Pancreas (tissue), 10 donors: ENCODE data around the gene BICD2. TPM values are rescaled to one million over a fixed set of nuclear protein-coding genes. Genes with fewer than 3 reads are reported as not detected.

ENCODE experiments used
- ATAC-seq, 4 donors: fragments of 200-7000 bp; cut with Tn5 transposase; one replicate each; pipeline versions ENCODE4 v1.8.0 to v1.9.1; 2020; ENCODE audit warnings: mild to moderate bottlenecking in 4 of 4, moderate library complexity in 4 of 4
- DNase-seq, 6 donors: peaks; one replicate each; pipeline ENCODE4 v3.0.0-alpha.2; 2020
- FAIRE-seq: peaks from 2 replicates; lab custom pipeline; 2012; peaks lifted over from hg19 to GRCh38; lab: Jason Lieb, UNC
- H3K27ac ChIP-seq, 4 donors: fragments of 200-600 bp; sonication (generic); 1 replicate in 3 of 4; 2 replicates in 1 of 4; pipeline versions ENCODE4 v1.5.0 to v1.8.0; 2020
- H3K27me3 ChIP-seq, 4 donors: fragments of 200-600 bp; one replicate each; pipeline ENCODE4 v1.8.0; 2021
- H3K36me3 ChIP-seq, 3 donors: fragments of 200-600 bp; sonication (generic) in 1 of 3; one replicate each; pipeline versions ENCODE4 v1.5.0 to v1.8.0; 2020 to 2021
- H3K4me1 ChIP-seq, 3 donors: fragments of 200-600 bp; one replicate each; pipeline ENCODE4 v1.8.0; 2021
- H3K4me3 ChIP-seq, 4 donors: fragments of 200-600 bp; sonication (generic) in 2 of 4; one replicate each; pipeline versions ENCODE4 v1.5.0 to v1.8.0; 2020 to 2021
- H3K9me3 ChIP-seq, 4 donors: fragments of 200-600 bp; one replicate each; pipeline ENCODE4 v1.8.0; 2021
- WGBS, 2 donors: extraction: QIAGEN DNeasy Blood & Tissue Kit; methylation state at CpG; one replicate each; pipeline ENCODE4 v1.1.7; 2013; 5-methylcytosine and 5-hydroxymethylcytosine counted together
- intact Hi-C, 3 donors: fragments of 100-400 bp; cut with DNase I; formaldehyde crosslinking; loops; one replicate each; pipeline versions ENCODE4 v1.11.1 to v1.14.2; 2022
- polyA plus RNA-seq, 2 donors: library from polyadenylated mRNA; stranded (reverse); fragments of 200-250 nt; gene quantifications; one replicate each; pipeline ENCODE4 v1.2.3, GENCODE V29; 2013
- total RNA-seq, 6 donors: library from RNA; stranded (reverse); fragmentation: NEBNext Ultra II Directional in 4 of 6; extraction: Animal tissue kit (Norgen Biotek cat#: 25700) in 4 of 6; gene quantifications; one replicate each; pipeline versions ENCODE4 v1.2.1 to v1.2.4, GENCODE V29; 2021 to 2023
- TF ChIP-seq, protein P1 (sequence below), 4 donors: fragments of 200-600 bp; sonication (generic) in 3 of 4; IDR thresholded peaks; one replicate each; pipeline versions ENCODE4 v1.5.0 to v1.8.0; 2021; ENCODE audit warnings: antibody characterized with exemption in 4 of 4
- donor health status: healthy with polysubstance abuse.
- donor health status: DM: no; HTN: no; CAD: no; lungs with moderate emphysema.
- donor health status: DM: no; HTN: no; CAD: no.
- donor health status: control.
- donor health status: control.
- donor health status: Bipolar disorder and iron deficiency.
- donor health status: DM: yes; HTN: yes; CAD: no.
- donor health status: DM: no; HTN: no; CAD: no.
- donor health status: DM: no; HTN: no; CAD: no.
- donor health status: DM: yes; HTN: yes; CAD: no.

Gene BICD2
- total and polyA plus RNA-seq, 8 donors, result 4.9 to 13.2 (median 6.2) TPM

DNA sequence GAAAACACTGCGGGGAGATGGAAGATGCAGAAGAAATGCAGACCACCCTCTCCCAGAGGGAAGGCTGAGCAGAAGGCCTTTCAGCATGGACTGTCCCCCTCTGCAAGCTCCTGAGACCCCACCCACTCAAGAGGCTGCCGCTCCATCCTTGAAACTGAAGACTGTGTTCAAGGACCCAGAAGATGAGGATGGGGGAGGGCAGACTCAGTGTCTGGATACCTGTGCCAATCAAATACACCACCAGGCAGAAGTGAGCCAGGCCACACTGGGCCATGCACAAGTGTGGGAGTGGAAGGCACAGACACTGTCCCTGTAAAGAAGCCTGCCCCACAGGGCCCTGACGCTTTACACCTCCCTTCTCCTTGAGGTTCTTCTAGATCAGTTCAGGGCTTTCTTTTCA lies 54.7 kb downstream of the BICD2 start:
- no peak for DNase-seq
- no peak for FAIRE-seq
- no peaks in the 10 kb centered on the region for H3K4me1 ChIP-seq
- H3K36me3 ChIP-seq, result peaks cover 0 to 22% (median 18%) of the 10 kb centered on the region in 3 donors
- H3K4me3 ChIP-seq, result no peak overlapping the region
- TF ChIP-seq, protein P1, sequence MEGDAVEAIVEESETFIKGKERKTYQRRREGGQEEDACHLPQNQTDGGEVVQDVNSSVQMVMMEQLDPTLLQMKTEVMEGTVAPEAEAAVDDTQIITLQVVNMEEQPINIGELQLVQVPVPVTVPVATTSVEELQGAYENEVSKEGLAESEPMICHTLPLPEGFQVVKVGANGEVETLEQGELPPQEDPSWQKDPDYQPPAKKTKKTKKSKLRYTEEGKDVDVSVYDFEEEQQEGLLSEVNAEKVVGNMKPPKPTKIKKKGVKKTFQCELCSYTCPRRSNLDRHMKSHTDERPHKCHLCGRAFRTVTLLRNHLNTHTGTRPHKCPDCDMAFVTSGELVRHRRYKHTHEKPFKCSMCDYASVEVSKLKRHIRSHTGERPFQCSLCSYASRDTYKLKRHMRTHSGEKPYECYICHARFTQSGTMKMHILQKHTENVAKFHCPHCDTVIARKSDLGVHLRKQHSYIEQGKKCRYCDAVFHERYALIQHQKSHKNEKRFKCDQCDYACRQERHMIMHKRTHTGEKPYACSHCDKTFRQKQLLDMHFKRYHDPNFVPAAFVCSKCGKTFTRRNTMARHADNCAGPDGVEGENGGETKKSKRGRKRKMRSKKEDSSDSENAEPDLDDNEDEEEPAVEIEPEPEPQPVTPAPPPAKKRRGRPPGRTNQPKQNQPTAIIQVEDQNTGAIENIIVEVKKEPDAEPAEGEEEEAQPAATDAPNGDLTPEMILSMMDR (IDR thresholded peaks at IDR 0.05), result no peak
- no peaks in the 10 kb centered on the region for H3K9me3 ChIP-seq
- no peak for ATAC-seq
- H3K27ac ChIP-seq, result no peak overlapping the region
- WGBS, 2 donors, result 89 to 91% methylated on average over 3 of the region's 3 CpGs
- intact Hi-C loops, result no loop called here
- H3K27me3 ChIP-seq, result no peaks in the 10 kb centered on the region

- no peaks in the 10 kb centered on the region for H3K9me3 ChIP-seq
- intact Hi-C loops, result no loop called here
- TF ChIP-seq, protein P1 (IDR thresholded peaks at IDR 0.05), result no peak
- DNase-seq (no peak), ATAC-seq (no peak), FAIRE-seq (no peak)
- H3K27ac ChIP-seq, result no peak overlapping the region
- peaks cover 0 to 15% (median 12%) of the 10 kb centered on the region in 3 donors for H3K36me3 ChIP-seq
- no peaks in the 10 kb centered on the region for H3K4me1 ChIP-seq
- H3K4me3 ChIP-seq, result no peak overlapping the region
- no peaks in the 10 kb centered on the region for H3K27me3 ChIP-seq
Measured at GRCh38 chr9:92709240-92709639, 55.4 kb downstream of the BICD2 start.

- intact Hi-C loops, result no loop called here
- FAIRE-seq (no peak), DNase-seq (no peak), ATAC-seq (no peak)
- H3K27me3 ChIP-seq, result no peaks in the 10 kb centered on the region
- H3K4me3 ChIP-seq, result no peak overlapping the region
- no peak overlapping the region for H3K27ac ChIP-seq
- TF ChIP-seq, protein P1 (IDR thresholded peaks at IDR 0.05), result no peak
- no peaks in the 10 kb centered on the region for H3K9me3 ChIP-seq
- H3K36me3 ChIP-seq, result no peaks in the 10 kb centered on the region
- no peaks in the 10 kb centered on the region for H3K4me1 ChIP-seq
Measured at GRCh38 chr9:92707530-92707929, 57.1 kb downstream of the BICD2 start.

GRCh38 chr9:92706218-92706940 lies 58.3 kb downstream of the BICD2 start:
- Histone ChIP-seq H3K4me3 (no peak overlapping the region), H3K27ac (no peak overlapping the region), H3K27me3 (no peaks in the 10 kb centered on the region), H3K9me3 (no peaks in the 10 kb centered on the region), H3K4me1 (no peaks in the 10 kb centered on the region), H3K36me3 (no peaks in the 10 kb centered on the region)
- TF ChIP-seq, protein P1 (IDR thresholded peaks at IDR 0.05), result no peak
- 54 to 60% methylated on average over 3 of the region's 3 CpGs for WGBS, 2 donors
- intact Hi-C loops, result no loop called here
- DNase-seq (no peak), ATAC-seq (peak in 3 of 4 donors; percentile 70 to 74 (median 71)), FAIRE-seq (no peak)

DNA sequence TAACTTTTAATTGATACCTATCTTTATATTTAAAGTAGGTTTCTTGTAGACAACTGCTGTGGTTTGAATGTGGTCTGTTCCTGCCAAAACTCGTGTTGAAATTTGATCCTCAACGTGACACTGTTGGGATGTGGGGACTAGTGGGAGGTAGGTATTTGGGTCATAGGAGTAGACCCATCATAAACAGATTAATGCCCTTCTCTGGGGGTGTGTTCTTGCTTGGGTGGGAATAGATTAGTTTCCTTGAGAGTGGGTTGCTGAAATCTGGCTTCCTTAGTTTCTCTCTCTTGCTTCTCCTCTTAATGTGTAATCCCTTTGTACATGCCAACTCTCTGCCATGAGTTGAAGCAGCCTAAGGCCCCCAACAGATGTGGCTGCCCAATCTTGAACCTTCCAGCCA lies 60.1 kb downstream of the BICD2 start:
- TF ChIP-seq, protein P1 (IDR thresholded peaks at IDR 0.05), result no peak
- H3K9me3 ChIP-seq, result no peaks in the 10 kb centered on the region
- no peak for FAIRE-seq
- no peaks in the 10 kb centered on the region for H3K27me3 ChIP-seq
- DNase-seq, result no peak
- no peak for ATAC-seq
- intact Hi-C loops, result no loop called here
- H3K4me1 ChIP-seq, result no peaks in the 10 kb centered on the region
- H3K4me3 ChIP-seq, result no peak overlapping the region
- no peaks in the 10 kb centered on the region for H3K36me3 ChIP-seq
- WGBS, 2 donors, result 78 to 94% methylated on average over 2 of the region's 2 CpGs
- H3K27ac ChIP-seq, result no peak overlapping the region
